Forelimb muscle (tissue), 1 donor: Measurements from ENCODE around the gene MEFV. TPM values are rescaled to one million over a fixed set of nuclear protein-coding genes. Genes with fewer than 3 reads are reported as not detected.

ENCODE experiments used
- DNase-seq: peaks from one replicate; pipeline ENCODE4 v3.0.0-alpha.2; 2013; ENCODE audit warnings: low read depth
- polyA plus RNA-seq: library from polyadenylated mRNA; unstranded; fragments of 120-200 nt; gene quantifications from one replicate; pipeline ENCODE4 v1.2.1, GENCODE V29; 2013; ENCODE audit not compliant: insufficient read length

The MEFV gene
- polyA plus RNA-seq, 1 donor, result 0.28 TPM

DNA sequence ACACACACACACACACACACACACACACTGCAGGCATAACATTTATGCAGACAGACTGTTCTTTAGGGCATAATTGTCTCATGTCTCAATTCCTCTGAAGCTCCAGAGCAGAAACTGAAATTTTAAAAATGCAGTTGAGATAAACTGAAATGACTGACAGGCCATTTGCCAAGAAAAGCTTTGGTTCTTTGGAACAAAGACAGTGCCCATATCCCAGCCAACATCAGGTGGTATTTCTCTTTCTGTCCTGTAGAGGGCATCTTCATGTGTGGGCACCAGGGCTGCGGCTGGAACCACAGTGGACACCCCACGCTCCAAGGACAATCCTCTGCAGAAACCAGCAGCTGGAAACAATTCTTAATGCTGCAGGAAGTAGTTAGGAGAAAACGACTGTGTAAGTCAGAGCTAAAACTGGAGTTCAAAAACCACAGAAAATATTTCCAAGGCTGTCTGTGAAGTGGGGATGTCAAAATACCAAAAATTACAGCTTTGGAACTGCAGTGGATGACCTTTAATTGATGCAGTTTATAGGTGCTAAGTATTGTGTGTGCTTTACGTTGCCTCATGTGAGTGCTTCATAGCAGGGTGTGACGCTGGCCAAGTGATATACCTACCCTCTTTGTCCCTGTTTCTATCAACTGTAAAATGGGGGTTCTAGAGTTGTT, 10.6 kb upstream of the MEFV start:
- DNase-seq, result no peak

DNA sequence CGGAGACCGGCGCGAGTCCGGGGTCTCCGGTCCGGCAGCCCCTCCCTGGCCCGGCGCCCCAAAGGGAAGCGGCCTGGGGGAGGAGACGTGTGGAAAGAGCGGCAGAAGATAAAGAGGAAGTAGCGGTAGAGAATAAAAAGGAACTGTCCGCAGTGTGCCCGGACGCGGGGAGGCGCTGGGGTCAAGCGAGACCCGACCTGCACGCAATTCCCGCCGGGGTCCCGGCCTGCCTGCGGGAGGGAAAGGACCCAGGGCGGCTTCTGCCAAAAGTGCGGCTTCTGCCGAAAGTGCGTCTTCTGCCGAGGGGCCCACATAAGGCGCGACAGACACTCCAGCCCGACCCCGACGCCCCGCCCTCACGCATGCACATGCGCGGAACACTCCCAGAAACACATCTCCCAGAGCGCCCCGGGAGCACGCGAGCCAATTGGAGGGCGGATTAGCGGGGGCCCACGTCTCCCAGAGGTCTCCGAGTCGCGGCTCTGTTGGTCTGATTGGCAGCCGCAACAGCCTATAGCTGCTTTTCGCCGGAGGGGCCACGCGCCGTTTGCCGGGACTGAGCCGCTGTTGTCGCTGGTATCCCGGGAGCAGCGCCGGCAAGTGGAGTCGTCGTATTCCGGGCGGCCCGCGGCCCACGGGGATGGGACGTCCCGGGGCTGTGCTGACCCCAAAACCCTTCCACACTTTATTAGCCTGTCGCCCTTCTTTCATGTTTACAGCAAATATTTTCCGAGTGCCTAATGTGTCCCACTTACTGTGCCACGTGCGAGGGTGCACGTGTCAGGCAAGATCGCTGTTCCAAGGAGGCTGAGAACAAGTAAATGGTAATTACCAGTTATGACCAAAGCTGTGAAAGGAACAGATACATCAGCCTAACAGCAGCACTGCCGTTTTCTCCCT, 8.0 kb upstream of the MEFV start:
- peak; percentile 82 for DNase-seq

DNA sequence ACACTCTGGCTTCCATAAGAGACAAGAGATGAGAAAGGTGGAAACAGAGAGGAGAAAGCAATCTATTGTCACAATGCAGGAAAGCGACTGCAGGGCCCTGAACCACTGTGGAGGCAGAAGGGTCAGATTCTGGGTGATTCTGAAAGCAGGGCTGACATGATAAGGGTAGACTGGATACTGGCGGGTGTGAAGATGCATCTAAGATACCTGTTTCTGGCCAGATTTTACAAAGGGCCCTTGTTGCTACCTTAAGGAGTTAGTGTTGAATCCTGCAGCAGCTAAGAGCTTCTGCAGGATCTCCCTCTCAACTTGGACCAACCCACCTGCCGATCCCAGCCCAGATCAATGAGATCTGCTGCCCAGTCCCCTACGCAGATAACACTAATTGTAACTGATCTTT, 6.1 kb upstream of the MEFV start:
- DNase-seq, result no peak

DNA sequence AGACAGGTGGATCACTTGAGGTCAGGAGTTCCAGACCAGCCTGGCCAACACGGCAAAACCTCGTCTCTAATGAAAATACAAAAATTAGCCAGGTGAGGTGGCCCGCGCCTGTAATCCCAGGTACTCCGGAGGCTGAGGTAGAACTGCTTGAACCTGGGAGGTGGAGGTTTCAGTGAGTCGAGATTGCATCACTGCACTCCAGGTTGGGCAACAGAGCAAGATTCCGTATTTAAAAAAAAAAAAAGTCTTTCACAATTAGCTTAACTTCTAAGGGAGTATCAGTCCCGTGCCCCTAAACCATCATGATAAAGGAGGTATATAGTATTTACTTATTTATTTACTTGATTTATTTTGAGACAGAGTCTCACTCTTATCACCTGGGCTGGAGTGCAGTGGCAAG, 3.4 kb upstream of the MEFV start:
- DNase-seq, result no peak

DNA sequence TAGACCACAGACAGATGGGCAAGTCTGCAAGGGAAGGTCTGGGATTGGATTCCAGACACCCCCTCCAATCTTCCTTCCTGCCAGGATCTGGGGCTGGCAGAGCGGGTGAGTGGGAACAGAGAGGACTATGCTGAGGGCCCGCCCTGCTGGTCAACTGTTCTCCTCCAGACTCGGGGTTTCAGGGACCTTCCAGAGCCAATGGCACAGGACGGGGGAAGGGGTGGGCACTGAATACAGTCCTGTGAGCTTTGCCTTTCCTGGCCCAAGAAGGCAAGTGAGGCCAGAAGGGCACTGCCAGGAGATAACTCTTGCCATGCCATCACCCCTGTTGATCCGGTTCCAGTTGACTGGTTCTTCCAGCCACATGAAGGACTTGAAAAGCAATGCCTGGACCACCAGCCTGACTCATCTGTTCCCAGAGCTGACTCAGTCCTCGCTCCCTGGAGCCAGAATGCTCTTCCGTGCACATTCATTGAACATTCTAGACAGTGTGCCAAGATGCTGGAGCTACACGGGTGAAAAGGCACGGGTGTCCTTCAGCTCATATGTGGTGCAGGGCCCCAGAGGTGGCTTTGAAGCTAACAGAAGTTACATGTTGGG, 533 bp upstream of the MEFV start:
- DNase-seq, result no peak

DNA sequence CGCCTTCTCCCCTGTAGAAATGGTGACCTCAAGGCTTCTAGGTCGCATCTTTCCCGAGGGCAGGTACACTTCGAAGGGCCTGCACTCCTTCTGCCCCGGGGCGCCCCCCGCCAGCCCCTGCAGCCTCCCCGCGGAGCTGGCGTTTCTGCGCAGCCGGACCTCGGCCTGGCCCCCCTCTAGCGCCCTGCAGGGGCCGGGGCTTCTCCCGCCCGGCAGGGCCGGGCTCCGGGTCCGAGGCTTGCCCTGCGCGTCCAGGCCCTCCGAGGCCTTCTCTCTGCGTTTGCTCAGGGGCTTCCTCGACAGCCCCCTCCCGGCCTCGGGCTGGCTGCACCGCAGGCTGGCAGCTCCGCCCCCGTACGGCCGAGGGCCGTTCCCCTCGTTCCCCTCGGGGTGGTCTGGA, 2.1 kb downstream of the MEFV start:
- no peak for DNase-seq

DNA sequence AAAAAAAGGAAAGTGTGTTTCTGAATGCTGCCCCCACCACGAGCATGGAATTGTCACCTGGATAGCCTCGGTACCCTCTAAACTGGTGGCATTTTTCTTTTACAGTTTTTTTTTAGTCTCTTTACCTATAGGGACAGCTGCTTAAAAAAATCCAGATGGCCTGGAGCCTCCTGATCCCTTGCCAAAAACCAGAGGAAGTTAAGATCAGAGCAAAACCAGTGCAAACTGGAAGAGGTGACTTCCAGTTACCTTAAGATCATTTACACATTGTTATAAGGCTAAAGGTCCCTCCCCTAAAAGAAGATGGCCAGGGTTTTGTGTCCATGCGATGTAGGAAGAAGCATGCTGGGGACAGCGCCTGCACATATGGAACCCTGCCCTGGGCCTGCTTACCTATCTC, 3.5 kb downstream of the MEFV start:
- DNase-seq, result no peak

DNA sequence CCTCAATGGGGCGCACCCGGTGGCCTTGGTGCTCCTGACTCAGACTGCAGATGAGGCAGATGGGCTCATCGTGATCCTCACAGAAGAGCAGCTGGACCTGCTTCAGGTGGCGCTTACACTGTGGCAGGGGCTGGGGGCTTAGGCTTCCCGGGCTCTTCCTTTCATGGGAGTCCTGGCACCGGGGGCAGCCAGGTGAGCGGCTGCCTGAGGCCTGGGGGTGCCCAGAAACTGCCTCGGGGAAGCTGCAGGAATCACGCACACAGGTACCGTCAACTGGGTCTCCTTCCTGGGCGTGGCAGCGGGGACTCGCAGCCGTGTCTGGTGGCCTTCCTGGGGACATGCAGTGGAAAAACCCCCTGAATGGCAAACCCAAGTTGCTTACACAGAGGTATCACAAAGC, 7.0 kb downstream of the MEFV start:
- DNase-seq, result no peak

DNA sequence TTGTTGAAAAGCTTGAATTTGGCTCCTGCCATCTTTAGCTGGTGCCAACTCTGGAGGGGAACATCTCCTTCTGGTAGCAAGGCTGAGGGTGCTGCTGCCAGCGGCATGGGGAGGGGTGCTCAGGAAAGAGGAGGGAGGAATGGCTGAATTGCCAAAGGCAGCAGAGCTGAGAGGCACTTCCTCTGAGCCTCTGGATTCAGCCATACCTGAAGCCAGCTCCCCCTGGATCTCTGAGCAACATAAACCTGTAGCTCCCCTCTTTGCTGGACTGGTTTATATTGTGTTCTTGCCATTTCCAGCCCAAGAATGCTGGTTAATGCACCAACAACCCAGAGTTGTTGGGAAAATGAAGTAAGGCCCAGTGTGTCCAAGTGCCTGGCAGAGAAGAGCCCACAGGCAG, 7.4 kb downstream of the MEFV start:
- DNase-seq, result no peak

DNA sequence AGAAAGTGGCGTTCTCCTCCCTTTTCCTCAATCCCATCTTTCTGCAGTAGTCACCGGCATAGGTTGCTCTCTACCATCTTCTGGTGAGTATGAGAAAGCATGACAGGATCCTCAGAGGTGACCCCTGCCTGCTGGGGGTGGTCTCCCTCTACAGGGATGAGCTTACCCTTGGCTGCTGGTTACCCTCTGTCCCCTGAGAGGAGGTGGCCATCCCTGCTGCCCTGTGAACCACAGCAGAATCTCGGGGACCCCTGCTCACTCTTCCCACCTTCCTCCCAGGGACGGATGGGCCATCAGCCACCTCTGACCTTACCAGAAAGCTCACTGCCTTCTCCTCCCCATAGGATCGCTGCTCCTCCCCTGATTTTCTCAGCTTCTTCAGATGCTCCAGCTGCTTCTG, 7.8 kb downstream of the MEFV start:
- DNase-seq, result no peak

DNA sequence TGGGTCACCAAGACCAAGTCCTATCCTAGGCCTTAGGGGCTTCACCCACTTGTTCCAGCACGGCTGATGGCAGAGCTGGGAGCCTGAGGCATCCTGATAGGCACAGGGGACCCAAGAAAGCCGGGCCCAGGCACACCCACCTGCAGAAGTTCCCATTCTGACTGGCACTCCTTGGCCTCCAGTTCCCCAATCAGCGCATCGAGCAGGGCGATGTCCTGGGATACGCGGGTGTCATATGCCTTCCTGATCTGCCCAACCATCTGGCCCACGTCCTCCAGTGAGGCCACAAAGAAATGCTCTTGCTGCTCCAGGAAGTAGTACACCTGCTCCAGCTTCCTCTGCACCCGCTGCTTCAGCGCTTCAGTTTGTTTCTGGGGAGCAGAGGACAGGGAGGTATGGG, 9.6 kb downstream of the MEFV start:
- no peak for DNase-seq

DNA sequence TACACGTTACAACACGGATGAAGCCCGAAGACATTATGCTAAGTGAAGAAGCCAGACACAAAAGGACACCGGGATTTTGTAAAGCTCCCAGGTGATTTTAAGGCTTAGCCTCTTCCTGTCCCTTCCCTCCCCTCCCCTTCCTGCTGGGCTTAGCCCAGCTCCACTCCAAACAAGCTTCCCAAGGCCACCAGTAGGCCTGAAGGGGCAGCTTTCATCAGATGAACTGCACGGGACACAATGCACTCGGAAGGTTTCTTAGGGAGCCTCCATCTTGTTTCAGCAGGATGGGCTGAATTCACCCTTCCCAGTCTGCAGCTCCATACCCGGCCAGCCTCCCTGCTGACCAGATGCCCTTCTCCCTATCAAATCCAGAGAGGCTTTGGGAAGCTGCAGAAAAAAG, 10.4 kb downstream of the MEFV start:
- no peak for DNase-seq

DNA sequence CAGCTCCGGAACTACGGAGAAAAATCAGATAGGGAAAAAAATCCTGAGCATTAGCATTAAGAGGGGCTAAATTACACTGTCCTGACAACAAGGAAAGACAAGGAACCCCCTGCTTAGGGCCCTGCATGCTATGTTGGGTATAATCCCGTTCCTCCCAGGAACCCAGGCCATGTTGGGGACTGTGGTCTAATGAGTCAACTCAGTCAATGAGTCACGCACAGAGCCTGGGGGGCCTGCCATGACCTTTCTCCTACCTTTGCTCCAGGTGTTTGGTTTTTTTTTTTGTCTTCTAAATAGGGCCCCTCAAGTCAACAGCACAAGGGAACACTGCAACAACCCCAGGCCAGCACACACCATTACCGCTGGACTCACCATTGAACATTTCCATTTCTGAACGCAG, 12.6 kb downstream of the MEFV start:
- no peak for DNase-seq

DNA sequence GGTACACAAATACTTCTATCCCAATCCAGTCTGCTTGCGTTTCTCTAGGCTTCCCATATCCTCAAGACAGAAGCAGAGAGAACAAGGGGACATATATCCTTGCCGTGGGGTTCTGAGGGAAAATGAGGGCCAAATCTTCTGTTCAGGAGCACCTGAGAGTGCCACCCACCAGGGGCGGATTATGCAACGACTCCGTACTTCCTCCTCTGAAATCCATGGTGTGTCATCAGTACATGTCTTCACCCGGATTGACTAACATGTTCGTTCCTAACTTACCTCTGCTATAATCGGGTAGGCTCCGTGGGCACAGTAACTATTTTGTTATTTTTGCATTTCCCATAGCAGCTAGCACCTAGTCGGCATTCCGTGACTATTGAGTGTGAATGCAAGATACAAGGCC, 13.7 kb downstream of the MEFV start:
- no peak for DNase-seq

DNA sequence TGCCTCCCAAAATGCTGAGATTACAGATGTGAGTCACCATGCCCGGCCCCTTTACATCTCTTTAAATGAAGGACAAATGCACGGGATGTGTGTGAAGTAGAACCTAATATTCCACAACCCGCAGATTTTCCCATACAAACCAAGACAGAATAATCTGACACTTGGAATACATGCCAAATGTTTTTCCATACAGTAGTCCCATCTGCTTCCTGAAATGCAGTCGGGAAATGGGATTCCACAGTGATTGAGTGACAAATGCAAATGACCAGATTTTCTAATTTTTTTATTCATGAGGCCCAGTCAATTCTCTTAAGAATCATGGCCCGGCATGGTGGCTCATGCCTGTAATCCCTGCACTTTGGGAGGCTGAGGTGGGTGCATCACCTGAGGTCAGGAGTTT, 14.7 kb downstream of the MEFV start:
- no peak for DNase-seq

DNA sequence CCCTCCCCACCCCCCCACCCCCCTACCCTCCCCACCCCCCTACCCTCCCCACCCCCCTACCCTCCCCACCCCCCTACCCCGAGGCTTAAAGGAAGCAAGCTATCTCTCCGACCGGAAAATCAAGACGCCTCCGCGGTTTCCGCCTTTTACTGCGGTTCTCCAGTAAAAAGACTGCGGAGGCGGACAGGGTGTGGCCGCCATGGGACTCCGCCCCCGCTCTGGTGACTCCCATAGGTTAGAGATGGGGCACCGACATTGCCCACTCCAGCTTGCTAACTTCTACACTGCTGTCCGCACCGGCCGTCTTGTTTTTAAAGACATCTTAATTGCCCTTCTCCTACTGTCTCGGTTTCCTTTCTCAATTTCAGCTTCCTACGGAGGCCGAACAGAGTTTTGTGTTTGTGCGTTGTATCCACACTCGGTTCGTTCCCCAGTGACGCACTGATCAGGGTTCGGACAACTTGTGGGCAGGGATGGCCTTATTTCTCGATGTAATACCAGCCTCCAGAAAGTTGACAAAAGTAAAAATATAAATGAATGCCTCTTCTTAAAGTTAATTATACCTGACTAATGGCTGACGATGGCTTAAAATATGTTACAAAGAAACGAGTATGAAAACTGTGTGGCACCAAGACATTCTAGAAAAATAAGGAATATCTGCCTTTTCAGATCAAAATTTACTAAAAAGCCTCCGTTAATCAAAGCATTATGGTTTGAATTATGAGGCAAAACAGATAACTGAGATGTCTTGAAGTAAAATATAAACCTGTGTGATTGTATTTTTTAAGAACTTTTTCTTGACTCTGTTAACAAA, 20.4 kb downstream of the MEFV start:
- DNase-seq, result no peak

DNA sequence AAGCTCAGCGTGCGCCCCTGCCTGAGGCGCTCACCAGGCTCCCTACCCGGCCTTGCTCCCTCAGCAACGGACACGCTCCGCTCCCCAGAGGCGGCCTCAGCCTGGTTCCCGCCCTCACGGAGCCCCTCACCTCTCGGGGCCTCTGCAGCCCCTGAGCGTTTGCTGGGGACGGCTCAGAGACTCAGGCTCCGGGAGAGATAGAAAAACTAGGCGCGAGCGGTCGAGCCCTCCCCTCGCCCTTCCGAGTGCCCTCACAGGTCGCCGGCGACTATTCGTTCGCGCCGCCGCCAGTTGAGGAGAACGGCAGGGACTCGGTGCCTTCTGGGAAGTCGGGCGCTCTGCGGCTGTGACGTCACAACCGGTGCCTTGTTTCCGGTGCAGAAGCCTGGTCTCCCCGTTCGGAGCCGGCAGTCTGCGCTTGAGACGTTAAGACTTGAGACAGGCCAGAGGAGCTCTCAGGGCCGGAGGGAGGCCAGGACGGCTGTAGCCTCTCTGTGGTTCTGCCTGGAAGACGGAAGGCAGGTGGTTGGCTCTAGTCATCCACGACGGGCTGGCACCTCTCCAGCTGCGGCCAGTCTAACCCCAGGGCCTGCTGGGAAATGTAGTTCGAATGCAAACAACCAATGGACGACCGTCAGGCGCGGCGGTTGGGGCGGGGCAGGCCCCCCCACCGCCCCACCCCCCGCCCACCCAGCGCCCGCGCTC, 21.4 kb downstream of the MEFV start, which contains the start of gene ZNF200:
Gene ZNF200, minus strand, starts transcription at position 302 of the 705 bp plus-strand sequence. CDS start 1,403 bp downstream, outside the sequence.
- DNase-seq, result peak; percentile 91

DNA sequence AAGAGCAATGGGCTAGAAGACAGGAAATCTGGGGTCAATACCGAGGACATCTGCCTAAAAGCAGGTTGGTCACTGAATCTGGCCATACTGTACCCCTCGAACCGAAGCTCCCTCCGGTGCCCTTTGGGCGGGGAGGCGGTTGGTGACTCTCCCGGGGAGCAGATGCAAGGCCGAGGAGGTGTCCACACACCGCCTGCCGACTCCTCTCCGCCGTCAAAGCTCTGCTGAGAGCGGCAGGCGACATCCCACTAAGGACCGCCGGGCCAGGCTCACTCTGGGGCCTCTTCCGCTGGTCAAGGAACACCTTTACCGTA, 21.9 kb downstream of the MEFV start:
- DNase-seq, result no peak

DNA sequence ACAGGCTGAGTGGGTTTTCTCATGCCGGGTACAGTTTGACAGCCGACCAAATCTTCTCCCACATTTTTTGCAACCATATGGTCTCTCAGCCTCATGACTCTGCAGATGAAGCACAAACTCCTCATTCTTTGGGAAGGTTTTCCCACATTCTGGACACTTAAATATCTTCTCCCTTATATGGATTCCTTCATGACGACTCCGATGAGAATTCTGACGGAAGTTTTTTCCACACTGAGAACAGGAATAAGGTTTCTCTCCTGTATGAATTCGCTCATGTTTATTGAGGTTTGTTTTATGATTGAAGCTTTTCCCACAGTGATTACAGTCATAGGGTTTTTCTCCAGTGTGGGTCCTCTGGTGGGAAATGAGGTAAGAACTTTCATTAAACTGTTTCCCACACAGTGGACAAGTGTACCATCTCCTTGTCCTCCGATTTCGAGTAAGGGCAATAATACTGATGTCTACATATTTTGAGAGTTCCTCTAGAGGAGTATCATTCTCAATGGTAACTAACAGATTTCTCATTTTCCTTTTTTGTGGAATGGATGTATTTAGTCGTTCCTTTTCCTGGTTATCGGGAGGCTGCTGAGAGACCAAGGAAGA, 32.4 kb downstream of the MEFV start:
- no peak for DNase-seq

DNA sequence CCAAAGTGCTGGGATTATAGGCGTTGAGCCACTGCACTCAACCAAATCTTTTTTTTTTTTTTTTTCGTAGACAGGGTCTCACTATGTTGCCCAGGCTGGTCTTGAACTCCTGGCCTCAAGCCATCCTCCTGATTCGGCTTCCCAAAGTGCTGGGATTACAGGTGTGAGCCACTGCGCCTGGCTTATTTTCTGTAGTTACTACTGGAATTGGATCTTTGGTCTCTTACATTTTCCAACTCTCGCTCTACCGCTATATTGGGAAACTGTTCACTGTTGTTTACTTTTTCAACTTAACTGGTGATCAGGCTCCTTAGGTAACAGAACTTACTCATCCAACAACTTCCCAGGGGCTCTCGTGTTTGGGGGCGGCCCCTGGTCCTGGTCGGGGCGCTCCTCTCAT, 35.6 kb downstream of the MEFV start:
- no peak for DNase-seq

DNA sequence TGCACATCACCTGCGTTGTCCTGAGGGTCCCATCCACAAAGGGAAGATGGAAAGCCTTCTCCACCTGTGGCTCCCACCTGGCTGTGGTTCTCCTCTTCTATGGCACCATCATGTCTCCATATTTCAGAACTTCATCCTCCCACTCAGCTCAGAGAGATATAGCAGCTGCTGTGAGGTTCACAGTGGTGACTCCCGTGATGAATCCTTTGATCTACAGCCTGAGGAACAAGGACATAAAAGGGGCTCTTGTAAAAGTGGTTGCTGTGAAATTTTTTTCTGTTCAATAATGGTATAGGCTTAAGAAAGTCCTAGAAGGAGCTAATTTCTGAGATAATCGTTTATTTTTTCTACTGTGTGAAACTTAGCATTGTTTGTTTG, 40.2 kb downstream of the MEFV start:
- DNase-seq, result no peak
